NCI-H460 (cell line): ENCODE measurements around the gene CABLES1. TPM values are rescaled to one million over a fixed set of nuclear protein-coding genes. Genes with fewer than 3 reads are reported as not detected.
A peak's percentile ranks its signal among the peaks of the same experiment; 100 is the strongest.
"Not testable (repeated sequence)": the region's sequence is repeated elsewhere in the genome, so short reads cannot be mapped to it uniquely, and the experiment has no call there.

Source experiments
- DNase-seq: peaks from one replicate; pipeline ENCODE4 v3.0.0-alpha.2; 2016; ENCODE audit warnings: low read depth; ENCODE audit errors: extremely low read depth
- polyA plus RNA-seq: library from polyadenylated mRNA; depleted of rRNA; stranded (reverse); fragments of >200 nt; gene quantifications from 2 replicates; pipeline ENCODE4 v1.2.3, GENCODE V29; 2014; cell fraction: nucleus; rRNA removed
- total RNA-seq: library from RNA; depleted of rRNA; stranded (reverse); fragments of >200 nt; shearing (Covaris generic); gene quantifications from 2 replicates; pipeline ENCODE4 v1.2.3, GENCODE V29; 2014; rRNA removed

The CABLES1 gene
- 3.2 and 3.5 TPM in 2 replicates for total RNA-seq
- polyA plus RNA-seq = 1.2 and 10.7 TPM in 2 replicates

- DNase-seq = peak; percentile 14
These were observed at the start of gene CABLES1 for GRCh38 chr18:23134780-23135549. Gene CABLES1 (plus strand): TSS chr18:23135485. CDS start chr18:23135763, 278 bp downstream.

GRCh38 chr18:23087352-23087751 lies 47.9 kb upstream of the CABLES1 start:
- DNase-seq = no peak

- DNase-seq = no peak
These were observed 47.0 kb upstream of the CABLES1 start for GRCh38 chr18:23088310-23088709.

- DNase-seq = not testable (repeated sequence)
These were observed 44.0 kb upstream of the CABLES1 start for GRCh38 chr18:23091017-23091993.

GRCh38 chr18:23092121-23092520 lies 43.2 kb upstream of the CABLES1 start:
- DNase-seq = no peak

GRCh38 chr18:23093130-23093529 lies 42.2 kb upstream of the CABLES1 start:
- DNase-seq = not testable (repeated sequence)

- DNase-seq = no peak
These were observed 41.5 kb upstream of the CABLES1 start for GRCh38 chr18:23093772-23094171.

GRCh38 chr18:23094411-23095190 lies 40.7 kb upstream of the CABLES1 start:
- no peak for DNase-seq

- DNase-seq = no peak
These were observed 39.8 kb upstream of the CABLES1 start for GRCh38 chr18:23095463-23095862.

GRCh38 chr18:23097016-23097415 lies 38.3 kb upstream of the CABLES1 start:
- DNase-seq = not testable (repeated sequence)

GRCh38 chr18:23099621-23100020 lies 35.7 kb upstream of the CABLES1 start:
- no peak for DNase-seq

- DNase-seq = no peak
These were observed 33.3 kb upstream of the CABLES1 start for GRCh38 chr18:23101861-23102432.

GRCh38 chr18:23102493-23103261 lies 32.6 kb upstream of the CABLES1 start:
- no peak for DNase-seq

- no peak for DNase-seq
These were observed 31.8 kb upstream of the CABLES1 start for GRCh38 chr18:23103449-23103848.

GRCh38 chr18:23105030-23105429 lies 30.3 kb upstream of the CABLES1 start:
- no peak for DNase-seq

- DNase-seq = no peak
These were observed 29.6 kb upstream of the CABLES1 start for GRCh38 chr18:23105581-23106219.

- peak; percentile 68 for DNase-seq
These were observed 28.7 kb upstream of the CABLES1 start for GRCh38 chr18:23106575-23106974.

- DNase-seq = no peak
These were observed 27.6 kb upstream of the CABLES1 start for GRCh38 chr18:23107718-23108117.

GRCh38 chr18:23108496-23108895 lies 26.8 kb upstream of the CABLES1 start:
- DNase-seq = no peak
